CD14-positive monocyte (primary cell): ENCODE measurements around the gene MSX1. TPM values are rescaled to one million over a fixed set of nuclear protein-coding genes. Genes with fewer than 3 reads are reported as not detected.

Experiments
- DNase-seq, 3 donors: peaks; one replicate each; pipeline ENCODE4 v3.0.0-alpha.2; 2011 to 2022
- H2AFZ ChIP-seq: 2 replicates; pipeline ENCODE4 v1.6.0; 2012; ENCODE audit warnings: mild to moderate bottlenecking, low read depth, low read length, inconsistent platforms; ENCODE audit not compliant: insufficient read depth, poor library complexity, severe bottlenecking
- H3K27ac ChIP-seq, 2 donors: 1 replicate in 1 of 2; 2 replicates in 1 of 2; pipeline ENCODE4 v1.5.1; 2012 to 2013; ENCODE audit warnings: low read length in 2 of 2, control low read depth in 1 of 2, inconsistent platforms in 1 of 2, low read depth in 1 of 2, mild to moderate bottlenecking in 1 of 2
- H3K27me3 ChIP-seq, 2 donors: one replicate each; pipeline versions ENCODE4 v1.6.0 to v1.6.1; 2011 to 2013; ENCODE audit warnings: low read length in 2 of 2; ENCODE audit not compliant: control insufficient read depth in 2 of 2, insufficient read depth in 2 of 2
- H3K36me3 ChIP-seq, 2 donors: replicated peaks in 1 of 2; 1 replicate in 1 of 2; 2 replicates in 1 of 2; pipeline versions ENCODE4 v1.5.1 to v1.6.1; 2012 to 2013; ENCODE audit warnings: low read length in 2 of 2, control low read depth in 1 of 2, inconsistent platforms in 1 of 2, mild to moderate bottlenecking in 1 of 2; ENCODE audit not compliant: insufficient read depth in 2 of 2, control insufficient read depth in 1 of 2
- H3K4me1 ChIP-seq, 2 donors: 1 replicate in 1 of 2; 2 replicates in 1 of 2; pipeline versions ENCODE4 v1.5.1 to v1.6.1; 2012 to 2013; ENCODE audit warnings: low read length in 2 of 2, control low read depth in 1 of 2, inconsistent platforms in 1 of 2, mild to moderate bottlenecking in 1 of 2, moderate library complexity in 1 of 2; ENCODE audit not compliant: insufficient read depth in 2 of 2, control insufficient read depth in 1 of 2
- H3K4me2 ChIP-seq: replicated peaks from 2 replicates; pipeline ENCODE3; 2012; ENCODE audit warnings: low read length, moderate library complexity, mild to moderate bottlenecking; ENCODE audit not compliant: poor library complexity, severe bottlenecking; ENCODE audit errors: extremely low read depth
- H3K4me3 ChIP-seq, 3 experiments: fragments of 200-600 bp in 1 of 3; sonication (generic) in 1 of 3; replicated peaks in 1 of 3; 1 replicate in 2 of 3; 2 replicates in 1 of 3; pipeline ENCODE4 v1.5.1; 2011 to 2013; ENCODE audit warnings: low read length in 3 of 3, mild to moderate bottlenecking in 3 of 3, control low read depth in 2 of 3, low read depth in 2 of 3, inconsistent platforms in 1 of 3, moderate library complexity in 1 of 3
- H3K79me2 ChIP-seq: 2 replicates; pipeline ENCODE4 v1.6.0; 2012; ENCODE audit warnings: mild to moderate bottlenecking, control low read depth, inconsistent platforms, low read length, moderate library complexity; ENCODE audit not compliant: insufficient read depth
- H3K9ac ChIP-seq: 2 replicates; pipeline ENCODE4 v1.6.0; 2017; ENCODE audit warnings: low read length, mild to moderate bottlenecking; ENCODE audit not compliant: insufficient read depth, poor library complexity, severe bottlenecking
- H3K9me3 ChIP-seq, 2 donors: replicated peaks in 1 of 2; 1 replicate in 1 of 2; 2 replicates in 1 of 2; pipeline versions ENCODE4 v1.5.1 to v1.6.1; 2012 to 2013; ENCODE audit warnings: low read length in 2 of 2, control low read depth in 1 of 2; ENCODE audit not compliant: control insufficient read depth in 1 of 2, insufficient read depth in 1 of 2
- H4K20me1 ChIP-seq: 2 replicates; pipeline ENCODE4 v1.6.0; 2012; ENCODE audit warnings: mild to moderate bottlenecking, low read length, control low read depth, moderate library complexity; ENCODE audit not compliant: insufficient read depth
- H3K27ac Mint-ChIP-seq, 7 donors: one replicate each; pipeline ENCODE4 v1.8.0; 2020; ENCODE audit warnings: mild to moderate bottlenecking in 7 of 7, mixed read lengths in 7 of 7, moderate library complexity in 6 of 7, inconsistent platforms in 2 of 7
- H3K27me3 Mint-ChIP-seq, 3 donors: one replicate each; pipeline ENCODE4 v1.8.0; 2021 to 2022; ENCODE audit warnings: low read depth in 3 of 3, mild to moderate bottlenecking in 3 of 3, mixed read lengths in 3 of 3, moderate library complexity in 3 of 3, inconsistent platforms in 1 of 3
- H3K36me3 Mint-ChIP-seq, 2 donors: one replicate each; pipeline ENCODE4 v1.8.0; 2020; ENCODE audit warnings: mixed read lengths in 2 of 2, inconsistent platforms in 1 of 2, mild to moderate bottlenecking in 1 of 2
- H3K4me1 Mint-ChIP-seq: one replicate; pipeline ENCODE4 v1.8.0; 2020; ENCODE audit warnings: mild to moderate bottlenecking, mixed read lengths
- H3K4me3 Mint-ChIP-seq, 2 donors: one replicate each; pipeline ENCODE4 v1.8.0; 2020; ENCODE audit warnings: mild to moderate bottlenecking in 2 of 2, mixed read lengths in 2 of 2, moderate library complexity in 1 of 2
- H3K9me3 Mint-ChIP-seq, 7 donors: one replicate each; pipeline ENCODE4 v1.8.0; 2020 to 2022; ENCODE audit warnings: mixed read lengths in 7 of 7, mild to moderate bottlenecking in 6 of 7, moderate library complexity in 6 of 7, inconsistent platforms in 2 of 7
- CTCF ChIP-seq: fragments of 200-600 bp; IDR thresholded peaks from one replicate; pipeline ENCODE4 v1.8.0; 2022; ENCODE audit warnings: antibody characterized with exemption, mild to moderate bottlenecking
- WGBS: methylation state at CpG from one replicate; pipeline ENCODE4 v1.1.5; 2013; ENCODE audit warnings: missing lambda C conversion rate; ENCODE audit not compliant: insufficient coverage; 5-methylcytosine and 5-hydroxymethylcytosine counted together
- intact Hi-C, 2 donors: fragments of 100-400 bp; cut with micrococcal nuclease; formaldehyde crosslinking; loops; one replicate each; pipeline versions ENCODE4 v1.15.0 to v1.15.1; 2023
- polyA plus RNA-seq, 3 donors: library from polyadenylated mRNA; depleted of rRNA in 1 of 3; unstranded in 2 of 3; stranded (reverse) in 1 of 3; fragments of 300-500 nt in 2 of 3; fragments of >200 nt in 1 of 3; fragmentation: Illumina TruSeq in 2 of 3; gene quantifications; 1 replicate in 2 of 3; 2 replicates in 1 of 3; pipeline ENCODE4 v1.2.3, GENCODE V29; 2012 to 2021

MSX1 gene
- polyA plus RNA-seq, 3 donors, result not detected

- Histone ChIP-seq H3K79me2 (no peaks in the 10 kb centered on the region), H3K27me3 (no peaks in the 10 kb centered on the region), H3K4me3 (no peak overlapping the region), H3K27ac (no peak overlapping the region), H3K4me2 (no peak overlapping the region), H3K4me1 (no peaks in the 10 kb centered on the region), H2AFZ (no peak overlapping the region), H3K36me3 (no peaks in the 10 kb centered on the region), H3K9ac (no peak overlapping the region), H4K20me1 (no peaks in the 10 kb centered on the region), H3K9me3 (peaks cover 0 to 3% of the 10 kb centered on the region in 2 donors)
- no peak for DNase-seq
- WGBS, result no CpG with 5 or more reads among the region's 2 CpGs
- Mint-ChIP-seq H3K27me3 (peaks cover 3 to 12% (median 7%) of the 10 kb centered on the region in 3 donors), H3K36me3 (no peaks in the 10 kb centered on the region), H3K27ac (no peak overlapping the region), H3K4me1 (no peaks in the 10 kb centered on the region), H3K9me3 (peaks cover 0 to 13% (median 4%) of the 10 kb centered on the region in 7 donors), H3K4me3 (no peak overlapping the region)
- intact Hi-C loops, result no loop called here
- no peak for TF ChIP-seq CTCF
Observed at GRCh38 chr4:4913147-4913561, 53.7 kb downstream of the MSX1 start.

Other genes with a start within 250 kb of the MSX1 start
- under 1 TPM in 2 of 3 donors, not detected in 1; 0.32 to 0.56 TPM for gene CYTL1, start 159.8 kb downstream of the MSX1 start, polyA plus RNA-seq
- 1 to 10 TPM in 1 of 3 donors, under 1 TPM in 2; 0.61 to 1.7 (median 0.75) TPM for gene STK32B, start 191.8 kb downstream of the MSX1 start, polyA plus RNA-seq